Measurements from ENCODE around the gene ACR.

- TF ChIP-seq CTCF (IDR thresholded peaks at IDR 0.05) = no peak
- no peak for TF ChIP-seq EZH2phosphoT487 (IDR thresholded peaks at IDR 0.05)
Measured at GRCh38 chr22:50734343-50734771, 3.6 kb upstream of the ACR start.
